Esophagus muscularis mucosa (tissue), 4 donors: ENCODE measurements around the gene MN1. TPM values are rescaled to one million over a fixed set of nuclear protein-coding genes. Genes with fewer than 3 reads are reported as not detected.

Experiments
- DNase-seq: peaks from one replicate; pipeline ENCODE4 v3.0.0-alpha.2; 2017; ENCODE audit errors: extremely low spot score
- H3K27ac ChIP-seq, 4 donors: fragments of 200-600 bp; sonication (generic); replicated peaks in 1 of 4; 1 replicate in 3 of 4; 2 replicates in 1 of 4; pipeline ENCODE4 v1.5.1; 2016 to 2019; ENCODE audit warnings: mild to moderate bottlenecking in 1 of 4
- H3K27me3 ChIP-seq, 4 donors: fragments of 200-600 bp; sonication (generic); one replicate each; pipeline versions ENCODE4 v1.5.1 to v1.6.0; 2016 to 2019
- H3K36me3 ChIP-seq, 4 donors: fragments of 200-600 bp; sonication (generic); one replicate each; pipeline ENCODE4 v1.5.1; 2016 to 2019
- H3K4me1 ChIP-seq, 4 donors: fragments of 200-600 bp; sonication (generic); one replicate each; pipeline ENCODE4 v1.5.1; 2016 to 2019
- H3K4me3 ChIP-seq, 4 donors: fragments of 200-600 bp; sonication (generic); 1 replicate in 2 of 4; 2 replicates in 2 of 4; pipeline ENCODE4 v1.5.1; 2016 to 2019; ENCODE audit warnings: mild to moderate bottlenecking in 4 of 4, moderate library complexity in 1 of 4
- H3K9me3 ChIP-seq, 4 donors: fragments of 200-600 bp; sonication (generic); 1 replicate in 3 of 4; 2 replicates in 1 of 4; pipeline ENCODE4 v1.5.1; 2016 to 2019
- EP300 ChIP-seq: sonication (generic); formaldehyde crosslinking; IDR thresholded peaks from one replicate; pipeline ENCODE4 v1.6.1; 2017; ENCODE audit warnings: antibody characterized with exemption
- POLR2A ChIP-seq: fragments of 450-650 bp; IDR thresholded peaks from one replicate; pipeline ENCODE4 v1.6.1; 2017; ENCODE audit warnings: antibody characterized with exemption, moderate library complexity, mild to moderate bottlenecking, low read depth
- POLR2AphosphoS5 ChIP-seq, 2 donors: sonication (generic); formaldehyde crosslinking; IDR thresholded peaks; one replicate each; pipeline ENCODE4 v1.6.1; 2017; ENCODE audit warnings: antibody characterized with exemption in 2 of 2
- WGBS: methylation state at CpG from one replicate; pipeline ENCODE4 v1.1.5; 2018; 5-methylcytosine and 5-hydroxymethylcytosine counted together
- intact Hi-C: fragments of 100-400 bp; cut with DNase I; formaldehyde crosslinking; loops from one replicate; pipeline ENCODE4 v1.15.1; 2023
- total RNA-seq, 4 donors: library from RNA; depleted of rRNA; stranded (reverse); fragments of >200 nt; gene quantifications; one replicate each; pipeline versions ENCODE4 v1.1.0 to v1.2.1, GENCODE V29; 2016
- TF ChIP-seq, protein P1 (sequence below), 3 experiments: fragments of 200-600 bp in 2 of 3; fragments of 450-650 bp in 1 of 3; sonication (generic) in 2 of 3; IDR thresholded peaks; one replicate each; pipeline ENCODE4 v1.5.1; 2017 to 2019; ENCODE audit warnings: antibody characterized with exemption in 3 of 3, mild to moderate bottlenecking in 2 of 3, moderate library complexity in 1 of 3

Gene MN1
- total RNA-seq, 4 donors from 2014 or later: 16.2 to 47.3 (median 29.0) TPM

DNA sequence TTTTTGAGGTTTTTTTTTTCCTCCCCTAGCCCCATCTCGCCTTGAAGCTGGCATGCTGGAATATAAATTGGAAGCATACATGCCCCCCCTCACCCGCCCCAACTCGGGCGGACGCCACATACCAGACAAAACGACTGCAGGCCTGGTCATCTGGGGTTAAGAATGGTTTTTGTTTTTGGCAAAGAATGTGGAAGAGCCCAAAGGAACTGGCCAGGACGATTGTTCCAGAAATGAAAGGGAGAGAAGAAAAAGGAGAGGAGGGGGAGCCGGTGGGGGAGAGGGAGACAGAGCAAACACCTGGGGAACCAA, 25.0 kb downstream of the MN1 start:
- no peaks in the 10 kb centered on the region for H3K27me3 ChIP-seq
- TF ChIP-seq POLR2A (no peak), POLR2AphosphoS5 (IDR thresholded peaks at IDR 0.05) (no peak), EP300 (no peak)
- TF ChIP-seq, protein P1, sequence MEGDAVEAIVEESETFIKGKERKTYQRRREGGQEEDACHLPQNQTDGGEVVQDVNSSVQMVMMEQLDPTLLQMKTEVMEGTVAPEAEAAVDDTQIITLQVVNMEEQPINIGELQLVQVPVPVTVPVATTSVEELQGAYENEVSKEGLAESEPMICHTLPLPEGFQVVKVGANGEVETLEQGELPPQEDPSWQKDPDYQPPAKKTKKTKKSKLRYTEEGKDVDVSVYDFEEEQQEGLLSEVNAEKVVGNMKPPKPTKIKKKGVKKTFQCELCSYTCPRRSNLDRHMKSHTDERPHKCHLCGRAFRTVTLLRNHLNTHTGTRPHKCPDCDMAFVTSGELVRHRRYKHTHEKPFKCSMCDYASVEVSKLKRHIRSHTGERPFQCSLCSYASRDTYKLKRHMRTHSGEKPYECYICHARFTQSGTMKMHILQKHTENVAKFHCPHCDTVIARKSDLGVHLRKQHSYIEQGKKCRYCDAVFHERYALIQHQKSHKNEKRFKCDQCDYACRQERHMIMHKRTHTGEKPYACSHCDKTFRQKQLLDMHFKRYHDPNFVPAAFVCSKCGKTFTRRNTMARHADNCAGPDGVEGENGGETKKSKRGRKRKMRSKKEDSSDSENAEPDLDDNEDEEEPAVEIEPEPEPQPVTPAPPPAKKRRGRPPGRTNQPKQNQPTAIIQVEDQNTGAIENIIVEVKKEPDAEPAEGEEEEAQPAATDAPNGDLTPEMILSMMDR (IDR thresholded peaks at IDR 0.05): no peak
- H3K36me3 ChIP-seq: no peaks in the 10 kb centered on the region
- peaks cover 25 to 92% (median 83%) of the 10 kb centered on the region in 4 donors for H3K4me1 ChIP-seq
- H3K4me3 ChIP-seq: peak overlapping the region; percentile 18 to 44 (median 25)
- DNase-seq: no peak
- 41% methylated on average over 8 of the region's 8 CpGs for WGBS
- intact Hi-C loops: no loop called here
- peak overlapping the region; percentile 82 to 95 (median 92) for H3K27ac ChIP-seq
- no peaks in the 10 kb centered on the region for H3K9me3 ChIP-seq

DNA sequence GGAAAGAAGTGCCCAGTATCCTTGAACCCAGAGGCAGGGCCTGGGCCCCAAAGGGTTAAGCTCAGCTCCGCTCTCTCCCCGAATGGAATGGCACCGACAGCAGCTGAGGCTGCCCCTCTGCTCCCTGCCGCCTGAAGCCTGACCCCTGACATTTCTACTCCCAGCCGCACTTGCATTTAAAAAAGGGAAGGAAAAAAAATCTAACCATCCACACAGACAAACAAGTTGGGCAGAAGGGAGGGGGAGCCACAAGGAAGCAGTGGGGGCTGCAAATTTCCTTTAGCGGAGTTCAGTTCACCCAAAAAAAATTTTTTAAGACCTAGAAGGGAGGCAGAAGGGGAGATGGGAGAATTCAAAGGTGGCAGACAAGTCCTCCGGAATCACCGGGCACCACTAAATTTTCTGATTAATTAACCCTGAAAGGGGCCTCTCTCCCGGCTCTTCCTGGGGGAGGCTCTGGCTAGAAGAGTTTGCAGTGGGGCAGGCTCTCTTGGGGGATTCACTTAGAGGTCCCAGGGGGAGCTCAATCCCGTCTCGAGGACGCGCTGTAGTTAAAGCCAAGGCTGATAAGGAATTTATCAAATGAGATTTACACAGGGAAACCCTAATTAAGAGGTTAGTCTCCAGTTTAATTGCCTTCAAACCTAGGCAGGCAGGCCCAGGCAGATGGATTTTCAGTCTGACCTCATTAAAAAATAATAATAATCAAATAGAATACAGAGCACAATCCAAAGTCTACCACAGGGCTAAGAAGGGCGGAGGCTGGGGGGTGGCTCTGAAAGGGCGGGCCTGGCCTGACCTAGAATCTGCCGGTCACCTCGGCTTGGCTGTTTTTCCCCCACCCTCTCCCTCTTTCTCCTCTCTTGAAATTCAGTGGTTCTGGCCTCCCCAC, 25.6 kb downstream of the MN1 start:
- TF ChIP-seq, protein P1 (IDR thresholded peaks at IDR 0.05): no peak
- TF ChIP-seq EP300: no peak
- no peak for TF ChIP-seq POLR2AphosphoS5 (IDR thresholded peaks at IDR 0.05)
- TF ChIP-seq POLR2A: no peak
- H3K36me3 ChIP-seq: no peaks in the 10 kb centered on the region
- peaks cover 25 to 86% (median 77%) of the 10 kb centered on the region in 4 donors for H3K4me1 ChIP-seq
- 20% methylated on average over 17 of the region's 17 CpGs for WGBS
- H3K4me3 ChIP-seq: peak overlapping the region; percentile 18 to 44 (median 25)
- no peak for DNase-seq
- H3K27me3 ChIP-seq: no peaks in the 10 kb centered on the region
- H3K9me3 ChIP-seq: no peaks in the 10 kb centered on the region
- peak overlapping the region; percentile 82 to 95 (median 92) for H3K27ac ChIP-seq
- intact Hi-C loops: no loop called here

DNA sequence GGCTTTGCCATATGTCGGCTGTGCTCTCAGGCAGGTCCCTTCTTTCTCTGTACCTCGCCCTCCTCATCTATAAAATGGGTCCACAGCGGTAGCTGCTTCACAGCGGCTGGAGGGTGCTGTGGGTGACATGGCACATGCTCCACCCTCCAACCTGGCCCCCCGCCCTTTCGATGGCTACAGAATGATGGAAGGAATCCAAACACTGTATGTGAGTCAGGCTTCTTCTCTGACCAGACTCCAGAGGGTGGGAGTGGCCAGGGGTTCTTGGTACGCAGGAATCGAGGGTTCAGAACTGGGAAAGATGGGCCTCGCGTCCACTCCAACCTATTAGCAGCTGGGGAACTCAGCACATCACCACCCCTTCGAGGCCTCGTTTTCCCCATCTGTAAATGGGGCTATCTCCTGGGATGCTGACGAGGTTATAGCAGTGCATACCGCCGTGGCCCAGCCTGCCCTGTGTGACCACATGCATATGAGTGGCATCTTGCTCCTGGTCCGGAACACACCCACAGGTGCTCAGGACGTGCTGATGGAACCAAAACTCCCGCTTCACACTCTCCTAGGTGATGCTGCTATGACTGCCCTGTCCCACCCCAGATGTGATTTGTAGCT, 26.4 kb downstream of the MN1 start:
- Histone ChIP-seq H3K4me1 (peaks cover 25 to 85% (median 71%) of the 10 kb centered on the region in 4 donors), H3K9me3 (no peaks in the 10 kb centered on the region), H3K27ac (peak overlapping the region; percentile 82 to 95 (median 92)), H3K4me3 (peak overlapping the region in 2 of 4 donors; percentile 21 to 44), H3K36me3 (no peaks in the 10 kb centered on the region), H3K27me3 (no peaks in the 10 kb centered on the region)
- TF ChIP-seq POLR2A (no peak), POLR2AphosphoS5 (IDR thresholded peaks at IDR 0.05) (peak in 1 of 2 donors; percentile 33)
- WGBS: 67% methylated on average over 17 of the region's 18 CpGs
- DNase-seq: no peak
- intact Hi-C loops: no loop called here

DNA sequence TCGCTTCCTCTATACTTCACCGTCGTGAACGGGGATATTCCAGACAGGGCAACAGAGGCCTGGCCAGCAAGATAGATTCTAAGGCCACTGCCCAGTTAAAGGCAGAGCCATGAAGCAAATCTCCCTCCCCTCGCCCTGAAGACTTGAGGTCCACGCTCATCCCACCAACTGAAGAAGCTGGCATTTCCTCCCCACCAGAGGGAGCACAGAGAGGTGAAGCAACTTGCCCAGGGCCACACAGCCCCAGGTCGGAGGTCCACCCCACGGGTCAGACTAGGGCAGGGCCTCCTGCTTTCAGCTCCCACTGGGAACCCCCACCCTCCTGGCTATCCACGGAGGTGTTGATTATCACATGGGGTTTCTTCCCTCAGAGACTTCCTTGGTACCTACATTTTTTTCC, 27.4 kb downstream of the MN1 start:
- Histone ChIP-seq H3K36me3 (no peaks in the 10 kb centered on the region), H3K27me3 (no peaks in the 10 kb centered on the region), H3K9me3 (no peaks in the 10 kb centered on the region), H3K4me1 (peaks cover 16 to 82% (median 65%) of the 10 kb centered on the region in 4 donors), H3K27ac (peak overlapping the region; percentile 82 to 95 (median 92)), H3K4me3 (no peak overlapping the region)
- intact Hi-C loops: no loop called here
- DNase-seq: no peak
- 71% methylated on average over 9 of the region's 9 CpGs for WGBS
- TF ChIP-seq, protein P1 (IDR thresholded peaks at IDR 0.05): no peak
- TF ChIP-seq POLR2AphosphoS5 (IDR thresholded peaks at IDR 0.05) (no peak), EP300 (no peak), POLR2A (no peak)

DNA sequence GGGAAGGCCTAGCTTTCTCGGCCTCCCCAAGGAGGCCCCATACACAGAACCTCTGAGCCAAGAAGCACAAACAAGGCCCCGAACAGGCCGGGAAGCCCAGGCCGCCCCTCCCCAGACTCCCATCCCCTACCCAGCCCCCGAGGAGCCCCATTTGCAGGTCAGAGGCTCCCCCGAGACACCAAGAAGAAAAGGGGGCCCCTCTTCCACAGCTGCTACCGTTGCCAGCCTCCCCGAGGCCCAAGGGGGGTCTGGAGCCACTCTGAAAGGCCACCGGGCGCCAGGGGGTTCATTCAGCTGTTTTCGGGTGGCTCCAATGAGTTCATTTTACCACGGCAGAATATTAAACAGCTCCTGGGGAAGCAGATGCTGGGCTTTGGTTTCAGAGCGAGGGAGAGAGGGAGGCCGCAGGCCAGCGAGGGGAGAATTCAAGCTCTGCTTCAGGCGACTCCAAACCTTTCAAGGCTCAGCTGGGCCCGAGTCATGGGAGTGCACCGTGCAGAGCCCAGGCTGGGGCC, 28.5 kb downstream of the MN1 start:
- H3K4me3 ChIP-seq: no peak overlapping the region
- TF ChIP-seq POLR2A (no peak), EP300 (no peak), POLR2AphosphoS5 (IDR thresholded peaks at IDR 0.05) (no peak)
- TF ChIP-seq, protein P1 (IDR thresholded peaks at IDR 0.05): no peak
- intact Hi-C loops: no loop called here
- H3K36me3 ChIP-seq: no peaks in the 10 kb centered on the region
- H3K27me3 ChIP-seq: no peaks in the 10 kb centered on the region
- WGBS: 84% methylated on average over 10 of the region's 18 CpGs
- peak overlapping the region; percentile 41 to 92 (median 56) for H3K27ac ChIP-seq
- peaks cover 15 to 79% (median 58%) of the 10 kb centered on the region in 4 donors for H3K4me1 ChIP-seq
- DNase-seq: no peak
- H3K9me3 ChIP-seq: no peaks in the 10 kb centered on the region
